PC-3 (cell line): ENCODE data around the gene SV2C. TPM values are rescaled to one million over a fixed set of nuclear protein-coding genes. Genes with fewer than 3 reads are reported as not detected.

Source experiments
- ATAC-seq: fragments of 200-7000 bp; cut with Tn5 transposase; 2 replicates; pipeline ENCODE4 v1.9.1; 2020; ENCODE audit warnings: mild to moderate bottlenecking, moderate library complexity
- BruUV-seq: library from RNA; stranded (reverse); fragments of 400-500 nt; replicated peaks from 2 replicates; lab custom pipeline; 2021; lab: Mats Ljungman, UMichigan
- CTCF ChIA-PET: fragments of 300-600 bp; sonication (Branson Sonifier 250); formaldehyde crosslinking; loops from one replicate; lab custom pipeline; 2022; ENCODE audit warnings: antibody characterized with exemption; lab: Charles Lee
- POLR2A ChIA-PET: fragments of 300-600 bp; sonication (Branson Sonifier 250); formaldehyde crosslinking; loops from one replicate; lab custom pipeline; 2022; ENCODE audit warnings: antibody characterized with exemption; ENCODE audit not compliant: unreplicated experiment; lab: Charles Lee
- DNase-seq: peaks from one replicate; pipeline ENCODE4 v3.0.0-alpha.2; 2015
- H2AFZ ChIP-seq: fragments of 300-600 bp; sonication (generic); 2 replicates; pipeline ENCODE4 v1.6.0; 2016; ENCODE audit warnings: antibody characterized with exemption, low read length
- H3F3A ChIP-seq: fragments of 300-600 bp; sonication (generic); one replicate; pipeline ENCODE4 v1.6.0; 2017; ENCODE audit warnings: antibody characterized with exemption, low read length, control low read depth, mild to moderate bottlenecking; ENCODE audit not compliant: unreplicated experiment
- H3K27ac ChIP-seq: fragments of 300-600 bp; sonication (generic); 2 replicates; pipeline ENCODE4 v1.5.1; 2016; ENCODE audit warnings: mild to moderate bottlenecking, low read length
- H3K27me3 ChIP-seq: fragments of 300-600 bp; sonication (generic); 2 replicates; pipeline ENCODE4 v1.6.1; 2016; ENCODE audit warnings: low read length, mixed read lengths
- H3K36me3 ChIP-seq: fragments of 300-600 bp; sonication (generic); 2 replicates; pipeline ENCODE4 v1.6.1; 2016; ENCODE audit warnings: low read depth, mixed run types, low read length, mixed read lengths
- H3K4me1 ChIP-seq: fragments of 300-600 bp; sonication (generic); 2 replicates; pipeline ENCODE4 v1.5.1; 2016; ENCODE audit warnings: low read length; ENCODE audit not compliant: insufficient read depth
- H3K4me2 ChIP-seq: fragments of 300-600 bp; sonication (generic); 2 replicates; pipeline ENCODE4 v1.6.0; 2016; ENCODE audit warnings: low read length
- H3K4me3 ChIP-seq: fragments of 300-600 bp; sonication (generic); 2 replicates; pipeline ENCODE4 v1.5.1; 2016; ENCODE audit warnings: mild to moderate bottlenecking, low read length, mixed read lengths
- H3K79me2 ChIP-seq: fragments of 300-600 bp; sonication (generic); 2 replicates; pipeline ENCODE4 v1.6.1; 2017; ENCODE audit warnings: low read length, mixed read lengths
- H3K9ac ChIP-seq: fragments of 300-600 bp; sonication (generic); 2 replicates; pipeline ENCODE4 v1.6.0; 2016; ENCODE audit warnings: mild to moderate bottlenecking, low read length
- H3K9me2 ChIP-seq: fragments of 300-600 bp; sonication (generic); replicated peaks from 2 replicates; pipeline ENCODE4 v1.6.1; 2016; ENCODE audit warnings: mixed run types, low read length, mixed read lengths
- H3K9me3 ChIP-seq: fragments of 300-600 bp; sonication (generic); 2 replicates; pipeline ENCODE4 v1.6.1; 2016; ENCODE audit warnings: low read length, mixed read lengths
- H4K20me1 ChIP-seq: fragments of 300-600 bp; sonication (generic); 2 replicates; pipeline ENCODE4 v1.6.1; 2016; ENCODE audit warnings: low read length, mixed read lengths
- EZH2 ChIP-seq: fragments of 300-600 bp; sonication (generic); IDR thresholded peaks from one replicate; pipeline ENCODE4 v1.6.1; 2017; ENCODE audit warnings: antibody characterized with exemption, mild to moderate bottlenecking, low read length; ENCODE audit not compliant: unreplicated experiment
- EZH2phosphoT487 ChIP-seq: fragments of 300-600 bp; sonication (generic); IDR thresholded peaks from 2 replicates; pipeline ENCODE4 v1.6.1; 2018; ENCODE audit warnings: mild to moderate bottlenecking, antibody characterized with exemption, low read length, borderline replicate concordance
- intact Hi-C: fragments of 100-400 bp; cut with micrococcal nuclease; formaldehyde crosslinking; loops from 2 replicates; pipeline ENCODE4 v1.9.0; 2023
- total RNA-seq: library from RNA; depleted of rRNA; stranded (reverse); fragments of >200 nt; gene quantifications from 2 replicates; pipeline ENCODE4 v1.2.3, GENCODE V29; 2014
- TF ChIP-seq, protein P1 (sequence below): fragments of 300-600 bp; sonication (generic); conservative IDR thresholded peaks from 2 replicates; pipeline ENCODE4 v1.5.1; 2017; ENCODE audit warnings: antibody characterized with exemption, low read depth, mild to moderate bottlenecking, low read length

Gene SV2C
- total RNA-seq, 1 experiment from 2014 or later, result not detected

- Histone ChIP-seq H3K4me2 (no peak overlapping the region), H3F3A (no peaks in the 10 kb centered on the region), H3K9me3 (no peaks in the 10 kb centered on the region), H3K79me2 (no peaks in the 10 kb centered on the region), H4K20me1 (no peaks in the 10 kb centered on the region), H3K4me3 (no peak overlapping the region), H3K36me3 (no peaks in the 10 kb centered on the region), H3K9me2 (no peaks in the 10 kb centered on the region), H3K27me3 (peaks cover 25% of the 10 kb centered on the region), H2AFZ (no peak overlapping the region), H3K4me1 (no peaks in the 10 kb centered on the region), H3K9ac (no peak overlapping the region), H3K27ac (no peak overlapping the region)
- CTCF ChIA-PET, result no interaction called here
- BruUV-seq, result no TSS peak
- intact Hi-C loops, result no loop called here
- POLR2A ChIA-PET, result no interaction called here
- no peak for DNase-seq
- ATAC-seq, result no peak
- TF ChIP-seq EZH2phosphoT487, result no peak
- TF ChIP-seq, protein P1, sequence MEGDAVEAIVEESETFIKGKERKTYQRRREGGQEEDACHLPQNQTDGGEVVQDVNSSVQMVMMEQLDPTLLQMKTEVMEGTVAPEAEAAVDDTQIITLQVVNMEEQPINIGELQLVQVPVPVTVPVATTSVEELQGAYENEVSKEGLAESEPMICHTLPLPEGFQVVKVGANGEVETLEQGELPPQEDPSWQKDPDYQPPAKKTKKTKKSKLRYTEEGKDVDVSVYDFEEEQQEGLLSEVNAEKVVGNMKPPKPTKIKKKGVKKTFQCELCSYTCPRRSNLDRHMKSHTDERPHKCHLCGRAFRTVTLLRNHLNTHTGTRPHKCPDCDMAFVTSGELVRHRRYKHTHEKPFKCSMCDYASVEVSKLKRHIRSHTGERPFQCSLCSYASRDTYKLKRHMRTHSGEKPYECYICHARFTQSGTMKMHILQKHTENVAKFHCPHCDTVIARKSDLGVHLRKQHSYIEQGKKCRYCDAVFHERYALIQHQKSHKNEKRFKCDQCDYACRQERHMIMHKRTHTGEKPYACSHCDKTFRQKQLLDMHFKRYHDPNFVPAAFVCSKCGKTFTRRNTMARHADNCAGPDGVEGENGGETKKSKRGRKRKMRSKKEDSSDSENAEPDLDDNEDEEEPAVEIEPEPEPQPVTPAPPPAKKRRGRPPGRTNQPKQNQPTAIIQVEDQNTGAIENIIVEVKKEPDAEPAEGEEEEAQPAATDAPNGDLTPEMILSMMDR, result no peak
- no peak for TF ChIP-seq EZH2
Measured at GRCh38 chr5:76125888-76126287, 42.7 kb downstream of the SV2C start.

DNA sequence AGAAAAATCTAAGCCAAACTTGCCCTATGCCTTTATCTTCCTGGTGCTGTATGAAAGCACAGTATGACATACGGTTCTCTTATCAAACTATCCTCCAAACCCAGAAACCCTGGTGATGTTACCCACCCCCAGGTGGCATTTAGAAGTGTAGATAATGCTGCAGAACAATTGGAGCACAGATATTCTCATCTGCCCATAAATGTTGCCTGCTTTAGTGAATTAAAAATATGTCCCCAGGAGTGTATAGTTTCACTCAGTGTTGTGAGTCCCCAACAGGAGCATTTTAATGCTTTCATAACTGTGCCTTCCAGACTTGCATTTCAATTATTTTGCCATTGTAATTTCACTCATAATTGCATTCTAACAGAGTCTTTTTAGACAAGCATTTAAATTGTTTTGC is 50.8 kb downstream of the SV2C start:
- Histone ChIP-seq H3K9me3 (no peaks in the 10 kb centered on the region), H3K27me3 (peaks cover 56% of the 10 kb centered on the region), H3K36me3 (no peaks in the 10 kb centered on the region), H3K4me2 (no peak overlapping the region), H3K4me1 (no peaks in the 10 kb centered on the region), H3K27ac (no peak overlapping the region), H3K9ac (no peak overlapping the region), H3K4me3 (no peak overlapping the region), H4K20me1 (no peaks in the 10 kb centered on the region), H2AFZ (no peak overlapping the region), H3K9me2 (no peaks in the 10 kb centered on the region), H3K79me2 (no peaks in the 10 kb centered on the region), H3F3A (no peaks in the 10 kb centered on the region)
- DNase-seq, result no peak
- ChIA-PET CTCF (no interaction called here), POLR2A (no interaction called here)
- intact Hi-C loops, result no loop called here
- no peak for ATAC-seq
- TF ChIP-seq EZH2phosphoT487 (no peak), EZH2 (no peak)
- TF ChIP-seq, protein P1, result no peak
- BruUV-seq, result no TSS peak

DNA sequence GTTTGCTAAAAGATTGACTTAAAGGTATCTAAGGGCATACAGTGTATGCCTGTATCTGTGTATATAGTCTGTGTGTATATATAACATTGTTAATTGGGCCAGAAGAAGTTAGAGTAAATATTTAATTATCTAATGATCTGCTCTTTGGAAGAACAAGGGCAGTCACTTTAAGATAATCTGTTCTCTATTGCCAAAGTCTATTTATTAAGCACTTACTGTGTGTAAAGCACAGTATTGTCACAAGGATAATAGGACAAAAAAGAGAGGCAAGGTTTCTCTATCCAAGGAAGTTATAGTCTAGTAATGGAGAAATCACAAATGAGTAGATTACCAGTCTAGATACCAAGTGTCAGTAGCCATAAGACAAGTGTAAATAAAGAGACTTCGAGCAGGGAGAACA is 51.5 kb downstream of the SV2C start:
- Histone ChIP-seq H3K36me3 (no peaks in the 10 kb centered on the region), H3K9me2 (no peaks in the 10 kb centered on the region), H3K4me3 (no peak overlapping the region), H3K27ac (no peak overlapping the region), H2AFZ (no peak overlapping the region), H4K20me1 (no peaks in the 10 kb centered on the region), H3K4me1 (no peaks in the 10 kb centered on the region), H3K9me3 (no peaks in the 10 kb centered on the region), H3K79me2 (no peaks in the 10 kb centered on the region), H3K27me3 (peaks cover 55% of the 10 kb centered on the region), H3F3A (no peaks in the 10 kb centered on the region), H3K9ac (no peak overlapping the region), H3K4me2 (no peak overlapping the region)
- ATAC-seq (no peak), DNase-seq (no peak)
- no TSS peak for BruUV-seq
- TF ChIP-seq EZH2phosphoT487 (no peak), EZH2 (no peak)
- TF ChIP-seq, protein P1, result no peak
- ChIA-PET CTCF (no interaction called here), POLR2A (no interaction called here)
- intact Hi-C loops, result no loop called here
